Suprapubic skin (tissue), 4 donors: ENCODE results near the gene DNAH1. TPM values are rescaled to one million over a fixed set of nuclear protein-coding genes. Genes with fewer than 3 reads are reported as not detected.

Experiments used
- DNase-seq, 2 donors: peaks; one replicate each; pipeline ENCODE4 v3.0.0-alpha.2; 2019; ENCODE audit warnings: low spot score in 2 of 2
- H3K27ac ChIP-seq: fragments of 200-600 bp; sonication (generic); one replicate; pipeline ENCODE4 v1.5.1; 2019
- H3K27me3 ChIP-seq: fragments of 200-600 bp; sonication (generic); one replicate; pipeline ENCODE4 v1.5.1; 2019
- H3K36me3 ChIP-seq: fragments of 200-600 bp; sonication (generic); one replicate; pipeline ENCODE4 v1.5.1; 2019
- H3K4me1 ChIP-seq: fragments of 200-600 bp; sonication (generic); one replicate; pipeline ENCODE4 v1.5.1; 2019
- H3K4me3 ChIP-seq: fragments of 200-600 bp; sonication (generic); one replicate; pipeline ENCODE4 v1.5.1; 2019; ENCODE audit warnings: mild to moderate bottlenecking
- H3K9me3 ChIP-seq: fragments of 200-600 bp; sonication (generic); one replicate; pipeline ENCODE4 v1.5.1; 2019
- CTCF ChIP-seq, 2 donors: fragments of 200-600 bp in 1 of 2; fragments of 450-650 bp in 1 of 2; sonication (generic) in 1 of 2; IDR thresholded peaks; one replicate each; pipeline ENCODE4 v1.5.1; 2016 to 2019; ENCODE audit warnings: antibody characterized with exemption in 2 of 2, mild to moderate bottlenecking in 1 of 2, moderate library complexity in 1 of 2
- EP300 ChIP-seq: sonication (generic); formaldehyde crosslinking; IDR thresholded peaks from one replicate; pipeline ENCODE4 v1.6.1; 2017; ENCODE audit warnings: antibody characterized with exemption
- POLR2A ChIP-seq, 2 donors: fragments of 450-650 bp; IDR thresholded peaks; one replicate each; pipeline ENCODE4 v1.6.1; 2017; ENCODE audit warnings: antibody characterized with exemption in 2 of 2, mild to moderate bottlenecking in 2 of 2, moderate library complexity in 2 of 2
- POLR2AphosphoS5 ChIP-seq, 3 donors: sonication (generic); formaldehyde crosslinking; IDR thresholded peaks; one replicate each; pipeline ENCODE4 v1.6.1; 2017; ENCODE audit warnings: antibody characterized with exemption in 3 of 3
- WGBS: methylation state at CpG from one replicate; pipeline ENCODE4 v1.1.5; 2018; 5-methylcytosine and 5-hydroxymethylcytosine counted together
- total RNA-seq, 4 donors: library from RNA; depleted of rRNA; stranded (reverse); fragments of >200 nt; gene quantifications; one replicate each; pipeline ENCODE4 v1.1.0, GENCODE V29; 2016

Gene DNAH1
- total RNA-seq, 4 donors from 2014 or later: 3.4 to 10.1 (median 7.7) TPM

- H3K27ac ChIP-seq: no peak overlapping the region
- no peaks in the 10 kb centered on the region for H3K27me3 ChIP-seq
- no peaks in the 10 kb centered on the region for H3K4me1 ChIP-seq
- H3K4me3 ChIP-seq: no peak overlapping the region
- DNase-seq: peak in 1 of 2 donors; percentile 40
- TF ChIP-seq CTCF (IDR thresholded peaks at IDR 0.05) (no peak), POLR2AphosphoS5 (IDR thresholded peaks at IDR 0.05) (no peak), EP300 (no peak), POLR2A (IDR thresholded peaks at IDR 0.05) (no peak)
- H3K36me3 ChIP-seq: peaks cover 29% of the 10 kb centered on the region
- 46% methylated on average over 5 of the region's 5 CpGs for WGBS
- no peaks in the 10 kb centered on the region for H3K9me3 ChIP-seq
These were observed 107.1 kb downstream of the DNAH1 start for GRCh38 chr3:52423173-52423572.

- 11% methylated on average over 7 of the region's 7 CpGs for WGBS
- DNase-seq: peak in 1 of 2 donors; percentile 75
- no peak overlapping the region for H3K27ac ChIP-seq
- no peaks in the 10 kb centered on the region for H3K27me3 ChIP-seq
- H3K4me1 ChIP-seq: peaks cover 28% of the 10 kb centered on the region
- H3K4me3 ChIP-seq: no peak overlapping the region
- H3K9me3 ChIP-seq: no peaks in the 10 kb centered on the region
- H3K36me3 ChIP-seq: no peaks in the 10 kb centered on the region
- TF ChIP-seq EP300: no peak
- peak; percentile 55 to 63 for TF ChIP-seq CTCF (IDR thresholded peaks at IDR 0.05)
These were observed 112.3 kb downstream of the DNAH1 start for GRCh38 chr3:52428151-52429005.

- no peak overlapping the region for H3K27ac ChIP-seq
- peaks cover 35% of the 10 kb centered on the region for H3K4me1 ChIP-seq
- H3K4me3 ChIP-seq: no peak overlapping the region
- H3K27me3 ChIP-seq: no peaks in the 10 kb centered on the region
- peak in 1 of 2 donors; percentile 61 for DNase-seq
- no peaks in the 10 kb centered on the region for H3K9me3 ChIP-seq
- H3K36me3 ChIP-seq: no peaks in the 10 kb centered on the region
- TF ChIP-seq EP300 (no peak), POLR2AphosphoS5 (IDR thresholded peaks at IDR 0.05) (no peak)
- WGBS: 42% methylated on average over 3 of the region's 3 CpGs
These were observed 112.9 kb downstream of the DNAH1 start for GRCh38 chr3:52429031-52429430.

- H3K27me3 ChIP-seq: no peaks in the 10 kb centered on the region
- H3K9me3 ChIP-seq: no peaks in the 10 kb centered on the region
- TF ChIP-seq EP300: no peak
- TF ChIP-seq POLR2A (IDR thresholded peaks at IDR 0.05): no peak
- no peak overlapping the region for H3K4me3 ChIP-seq
- peak in 1 of 2 donors; percentile 46 for DNase-seq
- peaks cover 43% of the 10 kb centered on the region for H3K4me1 ChIP-seq
- H3K27ac ChIP-seq: no peak overlapping the region
- 91% methylated on average over 7 of the region's 7 CpGs for WGBS
- no peaks in the 10 kb centered on the region for H3K36me3 ChIP-seq
These were observed 113.8 kb downstream of the DNAH1 start for GRCh38 chr3:52429779-52430415.

- H3K27me3 ChIP-seq: no peaks in the 10 kb centered on the region
- H3K4me3 ChIP-seq: no peak overlapping the region
- H3K36me3 ChIP-seq: no peaks in the 10 kb centered on the region
- no peaks in the 10 kb centered on the region for H3K9me3 ChIP-seq
- DNase-seq: peak in 1 of 2 donors; percentile 32
- TF ChIP-seq POLR2AphosphoS5 (IDR thresholded peaks at IDR 0.05): no peak
- TF ChIP-seq EP300: no peak
- TF ChIP-seq POLR2A (IDR thresholded peaks at IDR 0.05): no peak
- TF ChIP-seq CTCF (IDR thresholded peaks at IDR 0.05): no peak
- WGBS: 95% methylated on average over 9 of the region's 9 CpGs
- H3K4me1 ChIP-seq: peaks cover 49% of the 10 kb centered on the region
- H3K27ac ChIP-seq: no peak overlapping the region
These were observed 114.3 kb downstream of the DNAH1 start for GRCh38 chr3:52430416-52430810.
